ENCODE results near the gene ZNF277.

DNA sequence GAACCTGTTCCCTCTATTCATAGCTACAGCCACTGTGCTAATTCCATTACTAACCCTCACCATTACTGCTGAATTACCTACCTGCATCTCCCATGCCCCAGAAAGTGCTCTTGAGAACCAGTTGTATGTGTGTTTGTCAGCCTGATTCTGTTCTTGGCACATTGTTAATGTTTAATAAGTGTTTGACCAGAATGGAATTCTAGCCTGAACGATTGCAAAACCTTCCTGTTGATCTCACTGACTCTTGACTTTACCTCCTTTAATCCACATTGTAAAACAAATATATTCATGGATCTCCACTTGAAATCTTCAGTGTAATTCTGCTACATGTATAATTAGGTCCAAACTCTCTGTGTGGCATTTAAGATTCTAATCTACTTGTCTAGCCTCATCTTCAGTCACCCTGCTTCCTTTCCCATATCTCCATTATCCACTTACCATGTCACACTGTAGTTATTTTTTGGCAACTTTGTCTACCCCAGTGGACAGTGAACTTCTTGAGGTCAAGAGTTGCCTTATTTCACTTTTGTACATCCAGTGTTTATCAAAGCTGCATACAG, 4.9 kb downstream of the ZNF277 start:
- TF ChIP-seq POLR2AphosphoS5 (IDR thresholded peaks at IDR 0.05) (no peak), POLR2A (IDR thresholded peaks at IDR 0.05; ENCODE audit: low read depth) (no peak)
- TF ChIP-seq, protein P1, sequence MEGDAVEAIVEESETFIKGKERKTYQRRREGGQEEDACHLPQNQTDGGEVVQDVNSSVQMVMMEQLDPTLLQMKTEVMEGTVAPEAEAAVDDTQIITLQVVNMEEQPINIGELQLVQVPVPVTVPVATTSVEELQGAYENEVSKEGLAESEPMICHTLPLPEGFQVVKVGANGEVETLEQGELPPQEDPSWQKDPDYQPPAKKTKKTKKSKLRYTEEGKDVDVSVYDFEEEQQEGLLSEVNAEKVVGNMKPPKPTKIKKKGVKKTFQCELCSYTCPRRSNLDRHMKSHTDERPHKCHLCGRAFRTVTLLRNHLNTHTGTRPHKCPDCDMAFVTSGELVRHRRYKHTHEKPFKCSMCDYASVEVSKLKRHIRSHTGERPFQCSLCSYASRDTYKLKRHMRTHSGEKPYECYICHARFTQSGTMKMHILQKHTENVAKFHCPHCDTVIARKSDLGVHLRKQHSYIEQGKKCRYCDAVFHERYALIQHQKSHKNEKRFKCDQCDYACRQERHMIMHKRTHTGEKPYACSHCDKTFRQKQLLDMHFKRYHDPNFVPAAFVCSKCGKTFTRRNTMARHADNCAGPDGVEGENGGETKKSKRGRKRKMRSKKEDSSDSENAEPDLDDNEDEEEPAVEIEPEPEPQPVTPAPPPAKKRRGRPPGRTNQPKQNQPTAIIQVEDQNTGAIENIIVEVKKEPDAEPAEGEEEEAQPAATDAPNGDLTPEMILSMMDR (IDR thresholded peaks at IDR 0.05): no peak

Measured in esophagus muscularis mucosa (tissue), 3 donors.